H1 (cell line): ENCODE data around the gene DAPK3. TPM values are rescaled to one million over a fixed set of nuclear protein-coding genes. Genes with fewer than 3 reads are reported as not detected.

Source experiments
- ASH2L ChIP-seq: fragments of 200-600, 300-600 bp; sonication (generic); IDR thresholded peaks from one replicate; pipeline ENCODE4 v1.7.1; 2017; ENCODE audit warnings: low read length
- ATF3 ChIP-seq: IDR thresholded peaks from 2 replicates; pipeline ENCODE4 v1.6.1; 2011; ENCODE audit warnings: low read depth, mild to moderate bottlenecking, low read length; ENCODE audit not compliant: insufficient read depth
- BACH1 ChIP-seq: IDR thresholded peaks from 2 replicates; pipeline ENCODE4 v1.6.1; 2012; ENCODE audit warnings: low read length, improper control_type of control experiment
- CBX8 ChIP-seq: fragments of 300-800, 300-1000 bp; sonication (generic); IDR thresholded peaks from 2 replicates; pipeline ENCODE4 v1.7.1; 2016; ENCODE audit warnings: low read depth, low read length, borderline replicate concordance
- CREB1 ChIP-seq: IDR thresholded peaks from 2 replicates; pipeline ENCODE4 v1.6.1; 2012; ENCODE audit warnings: inconsistent platforms
- CTBP2 ChIP-seq: IDR thresholded peaks from 2 replicates; pipeline ENCODE4 v1.7.0; 2011; ENCODE audit warnings: borderline replicate concordance, mild to moderate bottlenecking, moderate library complexity, mixed read lengths, low read length; ENCODE audit not compliant: insufficient read depth, insufficient read length
- CTCF ChIP-seq, 3 experiments: IDR thresholded peaks; 1 replicate in 2 of 3; 2 replicates in 1 of 3; pipeline versions ENCODE4 v1.5.1 to v1.6.1; 2011; ENCODE audit warnings: low read length in 3 of 3, mild to moderate bottlenecking in 3 of 3, inconsistent platforms in 2 of 3, low read depth in 1 of 3, moderate library complexity in 1 of 3; ENCODE audit not compliant: insufficient read depth in 1 of 3; ENCODE audit errors: control extremely low read depth in 1 of 3
- EP300 ChIP-seq, 2 experiments: IDR thresholded peaks; 1 replicate in 1 of 2; 2 replicates in 1 of 2; pipeline ENCODE4 v1.6.1; 2011 to 2012; ENCODE audit warnings: low read depth in 2 of 2, low read length in 2 of 2, mild to moderate bottlenecking in 2 of 2, borderline replicate concordance in 1 of 2, inconsistent platforms in 1 of 2, moderate library complexity in 1 of 2
- JUN ChIP-seq: IDR thresholded peaks from 2 replicates; pipeline ENCODE4 v1.6.1; 2011; ENCODE audit warnings: low read depth, mild to moderate bottlenecking, improper control_type of control experiment, low read length
- KDM1A ChIP-seq: fragments of 200-600, 300-600 bp; sonication (generic); IDR thresholded peaks from 2 replicates; pipeline ENCODE4 v1.7.1; 2016; ENCODE audit warnings: mild to moderate bottlenecking, low read length, borderline replicate concordance
- MAX ChIP-seq: IDR thresholded peaks from 2 replicates; pipeline ENCODE4 v1.6.1; 2012; ENCODE audit warnings: inconsistent platforms
- RFX5 ChIP-seq: IDR thresholded peaks from 2 replicates; pipeline ENCODE4 v1.6.1; 2011; ENCODE audit warnings: low read depth, low read length, improper control_type of control experiment, borderline replicate concordance
- SAP30 ChIP-seq: fragments of 300-600 bp; sonication (generic); IDR thresholded peaks from 2 replicates; pipeline ENCODE4 v1.7.1; 2012; ENCODE audit warnings: low read length, moderate library complexity, mild to moderate bottlenecking, inconsistent platforms; ENCODE audit not compliant: insufficient read depth, insufficient replicate concordance
- SIRT6 ChIP-seq: IDR thresholded peaks from one replicate; pipeline ENCODE4 v1.7.1; 2012; ENCODE audit warnings: low read length, inconsistent platforms
- SIX5 ChIP-seq: IDR thresholded peaks from 2 replicates; pipeline ENCODE4 v1.6.1; 2011; ENCODE audit warnings: mild to moderate bottlenecking, low read depth, low read length
- SP1 ChIP-seq: IDR thresholded peaks from 2 replicates; pipeline ENCODE4 v1.6.1; 2011; ENCODE audit warnings: low read depth, low read length
- SP2 ChIP-seq: IDR thresholded peaks from 2 replicates; pipeline ENCODE4 v1.6.1; 2012; ENCODE audit warnings: mild to moderate bottlenecking, low read length, inconsistent platforms
- SRF ChIP-seq: IDR thresholded peaks from 2 replicates; pipeline ENCODE4 v1.6.1; 2011; ENCODE audit warnings: mild to moderate bottlenecking, low read depth, low read length, moderate library complexity
- SUZ12 ChIP-seq: fragments of 200-600 bp; sonication (generic); IDR thresholded peaks from 2 replicates; pipeline ENCODE4 v1.6.1; 2012; ENCODE audit warnings: mild to moderate bottlenecking, inconsistent platforms, low read length, moderate library complexity, mixed read lengths
- TAF1 ChIP-seq: IDR thresholded peaks from 2 replicates; pipeline ENCODE4 v1.6.1; 2011; ENCODE audit warnings: mild to moderate bottlenecking, low read depth, low read length
- TCF12 ChIP-seq: IDR thresholded peaks from 2 replicates; pipeline ENCODE4 v1.6.1; 2011; ENCODE audit warnings: low read depth, mild to moderate bottlenecking, low read length
- YY1 ChIP-seq: IDR thresholded peaks from 2 replicates; pipeline ENCODE4 v1.6.1; 2011; ENCODE audit warnings: low read depth, mild to moderate bottlenecking, low read length
- polyA plus RNA-seq, 7 experiments: library from polyadenylated mRNA; depleted of rRNA in 3 of 7; stranded (reverse) in 5 of 7; unstranded in 2 of 7; fragments of >200 nt in 5 of 7; fragments of 200-250 nt in 2 of 7; gene quantifications; 1 replicate in 5 of 7; 2 replicates in 1 of 7; 4 replicates in 1 of 7; pipeline versions ENCODE4 v1.2.1 to v1.2.3, GENCODE V29; 2011 to 2013; ENCODE audit warnings: missing spikeins in 2 of 7, mixed read lengths in 2 of 7
- total RNA-seq: library from RNA; stranded (reverse); fragmentation: NEBNext Ultra II Directional; extraction: Animal tissue kit (Norgen Biotek cat#: 25700); gene quantifications from 2 replicates; pipeline ENCODE4 v1.2.1, GENCODE V29; 2021

Gene DAPK3
- total and polyA plus RNA-seq, 2 of the 8 experiments (the other 6 are each of a cell fraction or from before 2014, with no cell fraction given): 53.2 to 78.1 TPM

- TF ChIP-seq CTCF (IDR thresholded peaks at IDR 0.05; ENCODE audit: control extremely low read depth in 1 of 3, insufficient read depth in 1 of 3, low read depth in 1 of 3, low read length in 3 of 3): no peak; a peak in 1 of 4 replicates
- TF ChIP-seq JUN: 0 out of 2 replicates have a peak, but pooled peaks have one; percentile 52
- TF ChIP-seq ASH2L: peak; percentile 86
- TF ChIP-seq SIRT6: no peak
- TF ChIP-seq CREB1: peak; percentile 87
- no peak for TF ChIP-seq CBX8
- no peak for TF ChIP-seq TCF12
- peak in 1 of 2 experiments; percentile 24; a peak in 1 of 3 replicates for TF ChIP-seq EP300 (IDR thresholded peaks at IDR 0.05; ENCODE audit: borderline replicate concordance in 1 of 2, low read depth in 2 of 2, low read length in 2 of 2)
- peak; percentile 62; the same call in 1 of the 2 replicates for TF ChIP-seq SP1
- no peak for TF ChIP-seq CTBP2
- no peak for TF ChIP-seq SAP30
- TF ChIP-seq RFX5: no peak
- TF ChIP-seq YY1: peak; percentile 90
- peak; percentile 91 for TF ChIP-seq ATF3
- TF ChIP-seq SUZ12: no peak
- no peak for TF ChIP-seq SIX5
- no peak for TF ChIP-seq SRF
- TF ChIP-seq KDM1A: no peak
- TF ChIP-seq MAX: peak; percentile 61
- TF ChIP-seq TAF1: peak; percentile 100
- no peak for TF ChIP-seq SP2
- no peak for TF ChIP-seq BACH1
Observed at GRCh38 chr19:3984908-3985642, 14.2 kb upstream of the DAPK3 start, which contains the start of gene EEF2 (continued).
